Measurements from ENCODE around the gene SIPA1. TPM values are rescaled to one million over a fixed set of nuclear protein-coding genes. Genes with fewer than 3 reads are reported as not detected.

SIPA1 gene
- total and polyA plus RNA-seq, 2 of the 8 experiments (the other 6 are each of a cell fraction or from before 2014, with no cell fraction given), result 35.3 to 72.2 TPM

DNA sequence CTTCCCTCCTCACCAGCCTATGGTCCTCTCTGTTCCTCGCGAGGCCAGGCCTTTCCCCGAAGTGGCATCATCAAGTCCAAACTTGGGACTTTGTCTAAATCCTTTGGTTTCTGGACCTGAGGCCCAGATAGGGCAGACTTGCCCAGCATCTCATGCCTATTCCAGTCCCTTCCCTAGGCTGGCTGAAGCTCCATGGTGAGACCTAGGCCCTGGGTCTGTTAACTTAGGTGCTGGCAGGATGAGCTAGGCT, 13.4 kb downstream of the SIPA1 start (continued):
- TF ChIP-seq, protein P1, sequence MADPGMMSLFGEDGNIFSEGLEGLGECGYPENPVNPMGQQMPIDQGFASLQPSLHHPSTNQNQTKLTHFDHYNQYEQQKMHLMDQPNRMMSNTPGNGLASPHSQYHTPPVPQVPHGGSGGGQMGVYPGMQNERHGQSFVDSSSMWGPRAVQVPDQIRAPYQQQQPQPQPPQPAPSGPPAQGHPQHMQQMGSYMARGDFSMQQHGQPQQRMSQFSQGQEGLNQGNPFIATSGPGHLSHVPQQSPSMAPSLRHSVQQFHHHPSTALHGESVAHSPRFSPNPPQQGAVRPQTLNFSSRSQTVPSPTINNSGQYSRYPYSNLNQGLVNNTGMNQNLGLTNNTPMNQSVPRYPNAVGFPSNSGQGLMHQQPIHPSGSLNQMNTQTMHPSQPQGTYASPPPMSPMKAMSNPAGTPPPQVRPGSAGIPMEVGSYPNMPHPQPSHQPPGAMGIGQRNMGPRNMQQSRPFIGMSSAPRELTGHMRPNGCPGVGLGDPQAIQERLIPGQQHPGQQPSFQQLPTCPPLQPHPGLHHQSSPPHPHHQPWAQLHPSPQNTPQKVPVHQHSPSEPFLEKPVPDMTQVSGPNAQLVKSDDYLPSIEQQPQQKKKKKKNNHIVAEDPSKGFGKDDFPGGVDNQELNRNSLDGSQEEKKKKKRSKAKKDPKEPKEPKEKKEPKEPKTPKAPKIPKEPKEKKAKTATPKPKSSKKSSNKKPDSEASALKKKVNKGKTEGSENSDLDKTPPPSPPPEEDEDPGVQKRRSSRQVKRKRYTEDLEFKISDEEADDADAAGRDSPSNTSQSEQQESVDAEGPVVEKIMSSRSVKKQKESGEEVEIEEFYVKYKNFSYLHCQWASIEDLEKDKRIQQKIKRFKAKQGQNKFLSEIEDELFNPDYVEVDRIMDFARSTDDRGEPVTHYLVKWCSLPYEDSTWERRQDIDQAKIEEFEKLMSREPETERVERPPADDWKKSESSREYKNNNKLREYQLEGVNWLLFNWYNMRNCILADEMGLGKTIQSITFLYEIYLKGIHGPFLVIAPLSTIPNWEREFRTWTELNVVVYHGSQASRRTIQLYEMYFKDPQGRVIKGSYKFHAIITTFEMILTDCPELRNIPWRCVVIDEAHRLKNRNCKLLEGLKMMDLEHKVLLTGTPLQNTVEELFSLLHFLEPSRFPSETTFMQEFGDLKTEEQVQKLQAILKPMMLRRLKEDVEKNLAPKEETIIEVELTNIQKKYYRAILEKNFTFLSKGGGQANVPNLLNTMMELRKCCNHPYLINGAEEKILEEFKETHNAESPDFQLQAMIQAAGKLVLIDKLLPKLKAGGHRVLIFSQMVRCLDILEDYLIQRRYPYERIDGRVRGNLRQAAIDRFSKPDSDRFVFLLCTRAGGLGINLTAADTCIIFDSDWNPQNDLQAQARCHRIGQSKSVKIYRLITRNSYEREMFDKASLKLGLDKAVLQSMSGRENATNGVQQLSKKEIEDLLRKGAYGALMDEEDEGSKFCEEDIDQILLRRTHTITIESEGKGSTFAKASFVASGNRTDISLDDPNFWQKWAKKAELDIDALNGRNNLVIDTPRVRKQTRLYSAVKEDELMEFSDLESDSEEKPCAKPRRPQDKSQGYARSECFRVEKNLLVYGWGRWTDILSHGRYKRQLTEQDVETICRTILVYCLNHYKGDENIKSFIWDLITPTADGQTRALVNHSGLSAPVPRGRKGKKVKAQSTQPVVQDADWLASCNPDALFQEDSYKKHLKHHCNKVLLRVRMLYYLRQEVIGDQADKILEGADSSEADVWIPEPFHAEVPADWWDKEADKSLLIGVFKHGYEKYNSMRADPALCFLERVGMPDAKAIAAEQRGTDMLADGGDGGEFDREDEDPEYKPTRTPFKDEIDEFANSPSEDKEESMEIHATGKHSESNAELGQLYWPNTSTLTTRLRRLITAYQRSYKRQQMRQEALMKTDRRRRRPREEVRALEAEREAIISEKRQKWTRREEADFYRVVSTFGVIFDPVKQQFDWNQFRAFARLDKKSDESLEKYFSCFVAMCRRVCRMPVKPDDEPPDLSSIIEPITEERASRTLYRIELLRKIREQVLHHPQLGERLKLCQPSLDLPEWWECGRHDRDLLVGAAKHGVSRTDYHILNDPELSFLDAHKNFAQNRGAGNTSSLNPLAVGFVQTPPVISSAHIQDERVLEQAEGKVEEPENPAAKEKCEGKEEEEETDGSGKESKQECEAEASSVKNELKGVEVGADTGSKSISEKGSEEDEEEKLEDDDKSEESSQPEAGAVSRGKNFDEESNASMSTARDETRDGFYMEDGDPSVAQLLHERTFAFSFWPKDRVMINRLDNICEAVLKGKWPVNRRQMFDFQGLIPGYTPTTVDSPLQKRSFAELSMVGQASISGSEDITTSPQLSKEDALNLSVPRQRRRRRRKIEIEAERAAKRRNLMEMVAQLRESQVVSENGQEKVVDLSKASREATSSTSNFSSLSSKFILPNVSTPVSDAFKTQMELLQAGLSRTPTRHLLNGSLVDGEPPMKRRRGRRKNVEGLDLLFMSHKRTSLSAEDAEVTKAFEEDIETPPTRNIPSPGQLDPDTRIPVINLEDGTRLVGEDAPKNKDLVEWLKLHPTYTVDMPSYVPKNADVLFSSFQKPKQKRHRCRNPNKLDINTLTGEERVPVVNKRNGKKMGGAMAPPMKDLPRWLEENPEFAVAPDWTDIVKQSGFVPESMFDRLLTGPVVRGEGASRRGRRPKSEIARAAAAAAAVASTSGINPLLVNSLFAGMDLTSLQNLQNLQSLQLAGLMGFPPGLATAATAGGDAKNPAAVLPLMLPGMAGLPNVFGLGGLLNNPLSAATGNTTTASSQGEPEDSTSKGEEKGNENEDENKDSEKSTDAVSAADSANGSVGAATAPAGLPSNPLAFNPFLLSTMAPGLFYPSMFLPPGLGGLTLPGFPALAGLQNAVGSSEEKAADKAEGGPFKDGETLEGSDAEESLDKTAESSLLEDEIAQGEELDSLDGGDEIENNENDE (IDR thresholded peaks at IDR 0.05; ENCODE audit: insufficient replicate concordance, low read length), result no peak
- TF ChIP-seq SRF (IDR thresholded peaks at IDR 0.05; ENCODE audit: low read depth, low read length), result no peak
- TF ChIP-seq KDM5A (IDR thresholded peaks at IDR 0.05; ENCODE audit: low read length), result no peak
- TF ChIP-seq EP300 (IDR thresholded peaks at IDR 0.05; ENCODE audit: borderline replicate concordance in 1 of 2, low read depth in 2 of 2, low read length in 2 of 2), result no peak
- no peak for TF ChIP-seq RXRA (IDR thresholded peaks at IDR 0.05; ENCODE audit: insufficient read depth, low read depth, low read length)
- TF ChIP-seq GTF2F1 (IDR thresholded peaks at IDR 0.05; ENCODE audit: borderline replicate concordance, low read depth, low read length), result no peak
- no peak for TF ChIP-seq RFX5 (IDR thresholded peaks at IDR 0.05; ENCODE audit: borderline replicate concordance, low read depth, low read length)
- TF ChIP-seq SAP30 (IDR thresholded peaks at IDR 0.05; ENCODE audit: insufficient read depth, insufficient replicate concordance, low read length), result no peak
- TF ChIP-seq POU5F1 (IDR thresholded peaks at IDR 0.05; ENCODE audit: low read depth, low read length), result no peak
- TF ChIP-seq FOSL1 (IDR thresholded peaks at IDR 0.05; ENCODE audit: insufficient read depth, low read depth, low read length), result no peak
- TF ChIP-seq YY1 (IDR thresholded peaks at IDR 0.05; ENCODE audit: low read depth, low read length), result no peak

Data from H1 (cell line).